ENCODE measurements around the gene LMAN2.
"Not testable (repeated sequence)": the region's sequence is repeated elsewhere in the genome, so short reads cannot be mapped to it uniquely, and the experiment has no call there.

Gene LMAN2

DNA sequence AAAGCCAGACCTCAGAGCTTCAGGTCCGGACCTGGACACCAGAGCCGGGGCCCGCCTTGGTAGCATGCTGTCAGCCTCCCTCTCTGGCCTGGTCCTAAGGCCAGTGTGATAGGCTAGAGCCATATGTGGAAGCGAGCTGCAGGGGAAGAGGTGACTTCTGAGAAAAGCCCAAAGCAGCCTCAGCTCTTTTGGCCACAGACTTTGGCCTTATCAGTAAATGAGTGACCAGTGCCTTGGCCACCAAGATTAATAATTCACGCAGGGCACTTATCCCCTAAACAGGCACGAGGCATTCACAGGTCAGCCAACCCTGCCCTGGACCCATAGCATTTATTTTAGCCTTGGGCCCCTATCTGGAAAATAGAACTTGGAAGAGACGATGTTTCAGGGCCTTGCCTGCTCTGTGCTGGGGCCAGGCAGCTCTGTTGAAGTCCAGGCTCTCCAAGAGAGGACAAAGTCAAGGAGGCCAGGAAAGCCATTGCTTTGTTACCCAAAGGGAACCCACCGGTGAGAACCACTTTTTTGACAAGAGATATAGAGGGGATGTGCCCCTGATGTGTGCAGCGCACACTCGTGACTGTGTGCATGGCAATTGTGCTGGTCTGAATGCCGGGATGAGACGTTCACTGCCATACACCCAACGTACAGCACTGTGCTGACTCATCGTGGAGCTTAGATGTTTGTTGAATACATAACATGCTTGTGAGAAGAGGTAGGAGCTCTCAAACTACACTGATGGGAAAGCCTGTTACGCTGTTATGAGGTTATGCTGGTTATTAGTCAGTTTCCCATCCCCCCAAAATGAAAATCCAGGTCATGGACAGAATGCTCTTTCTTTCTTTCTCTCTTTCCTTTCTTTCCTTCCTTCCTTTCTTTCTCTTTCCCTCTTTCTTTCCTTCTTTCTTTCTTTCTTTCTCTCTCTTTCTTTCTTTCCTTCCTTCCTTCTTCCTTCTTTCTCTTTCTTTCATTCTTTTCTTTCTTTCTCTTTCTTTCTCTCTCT is 27.7 kb upstream of the LMAN2 start:
- no peak for FAIRE-seq

DNA sequence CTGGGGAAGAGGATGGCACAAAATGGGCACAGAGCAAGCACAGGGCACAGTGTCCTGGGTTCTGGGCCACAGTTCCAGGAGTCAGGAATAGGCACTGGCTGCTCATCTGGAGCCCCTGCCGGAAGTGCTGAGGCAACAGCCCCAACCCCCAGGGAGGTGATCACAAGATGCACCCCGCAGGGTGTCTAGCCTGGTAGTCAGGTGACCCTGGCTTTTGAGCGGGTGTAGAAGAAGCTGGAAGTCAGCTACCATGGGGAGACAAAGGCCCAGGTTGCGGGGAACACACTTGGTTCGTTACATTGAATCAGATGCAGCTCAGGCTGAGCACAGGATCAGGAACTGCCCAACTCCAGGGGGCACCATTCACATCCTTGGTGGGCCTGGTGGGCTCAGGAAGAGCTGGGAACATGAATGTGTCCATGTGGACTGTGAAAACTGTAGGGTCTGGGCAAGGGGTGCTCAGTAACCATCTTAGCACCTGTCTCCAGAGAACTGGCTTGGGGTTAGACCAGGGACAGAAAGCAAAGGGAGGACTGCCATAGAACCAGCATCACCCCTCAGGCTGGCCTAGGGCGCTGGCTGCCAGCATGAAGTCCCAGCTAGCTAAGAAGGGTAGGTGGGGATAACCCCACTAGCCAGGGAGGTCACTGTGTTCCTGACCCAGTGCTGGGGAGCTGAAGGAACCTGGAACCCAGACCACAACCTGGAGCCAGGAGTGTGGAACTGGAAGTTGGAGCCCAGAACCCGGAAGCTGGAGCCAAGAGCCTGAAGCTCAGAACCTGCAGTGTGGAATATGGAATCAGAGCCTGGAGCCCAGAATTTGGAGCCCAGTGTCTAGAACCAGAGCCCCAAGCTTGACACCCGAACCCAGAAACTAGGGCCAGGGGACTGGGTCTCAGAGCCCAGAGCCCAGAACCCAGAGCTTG is 26.6 kb upstream of the LMAN2 start:
- no peak for FAIRE-seq

GRCh38 chr5:177376107-177376506 is 24.6 kb upstream of the LMAN2 start:
- FAIRE-seq: no peak

- FAIRE-seq: not testable (repeated sequence)
Observed at GRCh38 chr5:177375516-177375915, 24.0 kb upstream of the LMAN2 start.

GRCh38 chr5:177374211-177374610 is 22.7 kb upstream of the LMAN2 start:
- FAIRE-seq: no peak

- FAIRE-seq: no peak
Observed at GRCh38 chr5:177373806-177374205, 22.3 kb upstream of the LMAN2 start.

DNA sequence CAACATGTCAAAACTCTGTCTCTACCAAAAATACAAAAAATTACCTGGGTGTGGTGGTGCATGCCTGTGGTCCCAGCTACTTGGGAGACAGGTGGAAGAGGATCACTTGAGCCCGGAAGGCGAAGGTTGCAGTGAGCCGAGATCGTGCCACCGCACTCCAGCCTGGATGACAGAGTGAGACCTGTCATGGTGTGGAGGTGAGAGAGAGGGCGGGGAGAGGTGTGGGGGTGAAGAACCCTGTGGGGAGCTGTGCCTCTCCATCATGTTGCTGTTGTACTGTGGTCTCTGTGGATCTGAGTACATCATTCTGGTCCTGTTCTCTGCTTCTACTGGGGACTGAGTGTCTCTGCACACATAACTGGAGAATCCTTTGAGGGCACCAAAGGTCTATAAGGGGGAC is 21.4 kb upstream of the LMAN2 start:
- no peak for FAIRE-seq

DNA sequence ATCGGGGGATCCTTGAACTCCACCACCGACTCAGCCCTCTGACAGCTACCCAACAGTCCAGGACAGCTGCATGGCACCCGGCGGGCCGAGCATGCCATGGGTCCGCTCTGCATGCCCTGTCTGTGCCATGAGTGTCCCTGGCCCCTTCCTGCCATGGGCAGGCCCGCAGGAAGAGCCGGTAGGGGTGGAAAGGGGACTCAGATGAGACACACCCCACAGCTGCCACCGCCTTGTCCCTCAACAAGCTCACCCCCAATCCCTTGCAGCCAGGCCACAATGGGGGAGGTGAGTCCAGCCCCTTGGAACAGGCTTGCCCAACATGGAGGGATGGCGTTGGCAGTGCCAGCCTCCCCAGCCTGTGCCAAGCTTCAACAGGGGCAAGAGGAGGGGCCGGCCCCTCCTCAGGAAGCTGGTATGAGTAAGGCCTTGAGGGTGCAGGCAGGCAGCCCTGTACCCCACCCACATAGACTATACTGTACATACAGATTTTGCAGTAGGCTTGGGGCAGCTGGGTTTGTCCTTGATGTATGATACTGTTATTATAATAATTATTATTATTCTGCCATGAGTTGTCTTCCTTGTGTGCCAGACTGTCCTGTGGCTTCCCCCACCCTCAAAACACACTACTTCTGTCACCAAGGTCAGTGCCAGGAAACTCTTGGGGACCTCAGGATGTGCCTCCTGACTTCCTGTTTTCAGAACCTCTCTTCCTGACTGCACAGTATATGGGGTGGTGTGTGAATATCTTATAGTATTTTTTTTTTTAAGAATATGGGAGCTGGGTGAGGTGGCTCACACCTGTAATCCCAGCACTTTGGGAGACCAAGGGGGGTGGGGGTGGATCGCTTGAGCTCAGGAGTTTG is 20.8 kb upstream of the LMAN2 start:
- no peak for FAIRE-seq

- FAIRE-seq: no peak
Observed at GRCh38 chr5:177371120-177372033, 19.9 kb upstream of the LMAN2 start.

- peak; percentile 91 for FAIRE-seq
Observed at GRCh38 chr5:177370488-177371119, 19.1 kb upstream of the LMAN2 start.

DNA sequence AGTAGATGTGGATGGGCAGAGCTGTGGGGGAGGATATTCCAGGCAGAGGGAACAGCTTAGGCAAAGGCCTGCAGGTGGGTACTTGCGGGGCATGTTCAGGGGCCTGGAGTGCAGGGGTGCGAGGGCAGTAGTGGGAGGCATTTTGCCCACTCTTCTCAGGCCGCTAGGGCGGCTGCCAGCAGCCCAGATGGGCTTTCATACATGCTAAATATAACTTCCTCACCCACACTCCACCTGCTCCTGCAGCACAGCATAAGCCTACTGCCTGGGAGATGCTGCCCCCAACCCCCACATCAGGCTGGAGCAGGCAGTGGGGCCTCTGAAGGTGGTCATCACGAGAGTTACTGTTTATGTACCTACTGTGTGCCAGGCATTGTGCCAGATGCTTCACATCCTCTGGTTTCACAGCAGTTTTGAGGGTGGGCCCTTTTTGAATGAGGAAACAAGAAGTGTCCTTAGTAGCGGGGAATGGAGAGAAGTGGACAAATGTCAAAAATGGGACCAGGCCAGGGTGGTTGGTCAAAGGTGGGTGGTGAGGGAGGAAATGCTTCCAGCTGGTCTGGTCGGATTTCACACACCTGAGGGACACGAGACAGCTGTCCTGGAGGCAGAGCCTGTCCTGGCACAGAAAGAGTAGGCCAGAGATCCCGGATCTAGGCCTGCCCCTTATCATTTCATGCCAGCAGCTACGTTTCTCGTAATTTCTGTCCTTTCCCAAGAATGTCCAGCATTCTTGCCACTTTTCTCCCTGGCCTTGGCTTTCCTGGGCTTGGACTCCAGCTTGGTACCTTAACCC is 18.4 kb upstream of the LMAN2 start:
- no peak for FAIRE-seq

DNA sequence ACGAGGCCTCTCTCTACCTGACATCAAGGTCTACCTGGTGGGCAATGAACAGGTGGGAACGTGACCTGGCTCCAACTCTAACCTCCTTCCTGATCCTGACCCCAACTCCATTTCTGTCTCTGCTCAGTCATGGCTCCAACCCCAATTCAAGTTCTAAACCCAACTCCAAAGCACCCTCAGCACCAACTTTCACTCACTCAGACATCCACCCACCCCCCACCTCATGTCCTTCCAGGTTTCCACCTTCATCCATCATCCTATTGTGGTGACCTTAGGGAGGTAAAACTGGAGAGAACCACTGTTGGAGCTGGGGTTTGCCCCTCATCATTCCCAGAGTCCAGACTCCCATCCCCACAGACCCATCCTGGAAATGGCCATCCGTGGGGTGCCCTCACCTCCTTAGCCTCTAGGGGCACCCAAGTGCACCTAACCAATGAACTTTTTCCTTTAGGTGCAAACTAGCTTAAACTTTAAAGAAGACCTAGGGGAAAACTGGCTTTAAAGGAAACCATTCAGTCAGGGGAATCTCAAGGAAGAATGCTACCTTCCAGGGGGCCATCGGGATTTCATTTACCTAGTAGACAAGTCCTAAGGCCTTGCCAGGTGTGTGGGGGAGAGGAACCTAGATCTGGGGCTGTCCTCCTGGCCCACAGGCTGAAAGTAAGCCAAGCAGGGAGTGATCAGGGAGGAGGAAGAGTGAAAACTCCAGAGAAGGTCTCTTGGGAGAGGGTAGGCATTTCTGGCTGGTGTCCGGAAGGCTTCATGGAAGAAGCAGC is 17.6 kb upstream of the LMAN2 start:
- peak; percentile 70 for FAIRE-seq

- no peak for FAIRE-seq
Observed at GRCh38 chr5:177367981-177368868, 16.8 kb upstream of the LMAN2 start.

GRCh38 chr5:177367323-177367848 is 15.9 kb upstream of the LMAN2 start:
- no peak for FAIRE-seq

DNA sequence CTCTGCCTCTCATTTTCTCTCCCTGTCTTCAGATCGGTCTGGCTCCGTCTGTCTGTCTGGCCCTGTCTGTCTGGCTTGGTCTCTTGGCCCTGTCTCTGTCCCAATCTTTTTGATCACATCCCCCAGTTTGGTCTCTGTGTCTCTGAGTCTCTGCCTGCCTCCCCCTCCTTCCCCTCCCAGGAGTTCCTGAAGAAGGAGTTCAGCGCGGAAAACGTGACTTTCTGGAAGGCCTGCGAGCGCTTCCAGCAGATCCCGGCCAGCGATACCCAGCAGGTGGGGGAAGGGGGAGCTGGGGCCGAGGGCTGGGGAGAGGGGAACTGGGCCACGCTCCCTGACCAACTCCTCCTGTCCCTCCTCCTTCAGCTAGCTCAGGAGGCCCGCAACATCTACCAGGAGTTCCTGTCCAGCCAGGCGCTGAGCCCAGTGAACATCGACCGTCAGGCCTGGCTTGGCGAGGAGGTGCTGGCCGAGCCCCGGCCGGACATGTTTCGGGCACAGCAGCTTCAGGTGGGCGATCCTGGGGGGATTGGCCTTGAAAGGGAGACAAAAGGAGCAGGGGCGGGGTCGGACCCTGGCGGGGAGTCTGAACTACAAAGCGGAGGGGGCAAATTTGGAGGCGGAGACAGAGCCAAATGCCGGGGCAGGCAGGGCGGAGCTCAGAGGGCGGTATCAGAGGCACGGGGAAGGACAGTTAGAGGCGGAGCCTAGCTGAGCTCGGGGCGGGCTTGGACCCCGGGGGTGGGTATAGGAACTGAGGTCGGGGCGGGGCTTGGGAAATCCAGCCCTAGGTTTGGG is 15.3 kb upstream of the LMAN2 start:
- FAIRE-seq: peak; percentile 96

- FAIRE-seq: no peak
Observed at GRCh38 chr5:177365845-177366527, 14.5 kb upstream of the LMAN2 start.
